GM21529 (cell line): ENCODE measurements around the gene ZBTB7C.
"Not testable (repeated sequence)": the region's sequence is repeated elsewhere in the genome, so short reads cannot be mapped to it uniquely, and the experiment has no call there.

Source experiments
- ATAC-seq: cut with Tn5 transposase; IDR thresholded peaks from one replicate; pipeline ENCODE4 v1.9.1; 2021; ENCODE audit not compliant: unreplicated experiment

ZBTB7C gene

GRCh38 chr18:48303883-48304282 is 105.3 kb downstream of the ZBTB7C start:
- no peak for ATAC-seq

GRCh38 chr18:48302736-48303135 is 106.4 kb downstream of the ZBTB7C start:
- ATAC-seq, result no peak

- ATAC-seq, result no peak
These were observed 108.7 kb downstream of the ZBTB7C start for GRCh38 chr18:48300463-48300961.

GRCh38 chr18:48297139-48297538 is 112.0 kb downstream of the ZBTB7C start:
- no peak for ATAC-seq

GRCh38 chr18:48296581-48296980 is 112.6 kb downstream of the ZBTB7C start:
- no peak for ATAC-seq

GRCh38 chr18:48295586-48296311 is 113.4 kb downstream of the ZBTB7C start:
- ATAC-seq, result no peak

GRCh38 chr18:48294899-48295585 is 114.1 kb downstream of the ZBTB7C start:
- no peak for ATAC-seq

GRCh38 chr18:48293954-48294898 is 115.0 kb downstream of the ZBTB7C start:
- no peak for ATAC-seq

- no peak for ATAC-seq
These were observed 116.3 kb downstream of the ZBTB7C start for GRCh38 chr18:48292782-48293424.

- ATAC-seq, result no peak
These were observed 117.0 kb downstream of the ZBTB7C start for GRCh38 chr18:48292229-48292628.

- ATAC-seq, result no peak
These were observed 118.8 kb downstream of the ZBTB7C start for GRCh38 chr18:48290162-48290926.

GRCh38 chr18:48284743-48285142 is 124.4 kb downstream of the ZBTB7C start:
- ATAC-seq, result no peak

GRCh38 chr18:48284011-48284410 is 125.2 kb downstream of the ZBTB7C start:
- ATAC-seq, result not testable (repeated sequence)

GRCh38 chr18:48281460-48281859 is 127.7 kb downstream of the ZBTB7C start:
- ATAC-seq, result not testable (repeated sequence)

- ATAC-seq, result no peak
These were observed 129.9 kb downstream of the ZBTB7C start for GRCh38 chr18:48279312-48279711.

- ATAC-seq, result no peak
These were observed 131.1 kb downstream of the ZBTB7C start for GRCh38 chr18:48278081-48278480.

- ATAC-seq, result no peak
These were observed 134.9 kb downstream of the ZBTB7C start for GRCh38 chr18:48274301-48274700.

- no peak for ATAC-seq
These were observed 138.3 kb downstream of the ZBTB7C start for GRCh38 chr18:48270929-48271328.

- ATAC-seq, result no peak
These were observed 143.9 kb downstream of the ZBTB7C start for GRCh38 chr18:48265328-48265727.
